AML-193 (cell line): Measurements from ENCODE around the gene ZNF641.

ENCODE experiments used
- DNase-seq, 2 experiments: peaks; one replicate each; lab custom pipeline; 2025; lab: John Stamatoyannopoulos, UW

ZNF641 gene

DNA sequence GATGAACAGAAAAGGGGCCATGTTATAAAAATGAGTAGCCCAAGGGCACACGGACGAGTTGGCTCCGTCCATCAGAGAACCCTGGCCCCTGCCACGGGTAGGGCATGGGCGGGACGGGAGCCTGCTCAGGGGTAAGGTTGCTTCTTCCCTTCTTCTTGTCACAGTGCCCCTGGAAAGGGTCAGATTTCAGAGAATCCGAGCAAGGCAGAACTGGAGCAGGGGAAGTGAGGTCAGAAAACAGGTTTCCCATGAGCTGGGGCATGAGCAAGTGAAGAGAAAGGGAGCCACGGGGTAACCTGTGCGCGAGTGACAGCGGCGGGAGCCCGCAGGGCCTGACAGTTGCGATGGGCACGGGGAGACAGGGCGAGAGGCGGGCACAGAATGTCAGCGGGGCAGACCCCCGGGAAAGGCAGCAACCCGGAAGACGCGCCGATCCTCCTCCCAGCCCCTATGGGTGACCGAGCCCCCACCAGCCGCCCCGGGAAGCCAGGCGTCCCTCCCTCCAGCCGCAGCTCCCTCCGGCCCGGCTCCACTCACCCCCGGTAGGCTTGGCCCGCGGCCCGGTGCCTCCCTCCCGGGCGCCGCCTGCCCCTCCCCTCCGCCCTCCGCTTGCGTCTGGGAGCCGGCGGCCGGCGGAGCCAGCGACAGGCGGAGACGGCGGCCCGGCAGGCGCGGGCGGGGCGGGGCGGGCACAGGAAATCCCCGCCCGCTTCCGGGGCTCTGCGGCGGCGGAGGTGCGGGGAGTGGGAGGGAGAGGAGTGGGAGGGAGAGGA, at the start of gene ZNF641:
ZNF641 (minus strand) TSS at position 671 of the 773 bp plus-strand sequence. CDS start 2,829 bp downstream, outside the sequence.
- DNase-seq = peak; percentile 66 to 77

- DNase-seq = no peak
Measured at GRCh38 chr12:48390026-48390425, 39.3 kb upstream of the ZNF641 start.

GRCh38 chr12:48389409-48389808, 38.7 kb upstream of the ZNF641 start:
- no peak for DNase-seq

DNA sequence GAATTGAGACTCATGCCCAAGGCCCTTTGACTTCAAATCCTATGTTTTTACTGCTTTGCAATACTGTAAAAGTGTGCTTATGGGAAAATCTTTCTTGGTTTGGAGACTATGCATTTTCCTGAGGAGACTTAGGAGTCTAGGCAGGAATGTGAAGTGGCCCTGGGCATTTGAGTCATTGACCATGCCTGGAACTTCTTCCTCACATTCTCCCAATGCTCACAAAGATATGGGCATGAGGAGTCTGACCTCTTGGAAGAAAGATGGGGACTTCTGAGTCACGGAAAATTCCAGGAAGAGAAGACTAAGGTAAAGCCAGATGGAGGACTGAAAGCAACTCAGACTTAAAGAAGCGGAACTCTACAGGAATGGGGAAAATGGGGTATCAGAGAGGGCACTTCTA, 38.2 kb upstream of the ZNF641 start:
- DNase-seq = no peak

DNA sequence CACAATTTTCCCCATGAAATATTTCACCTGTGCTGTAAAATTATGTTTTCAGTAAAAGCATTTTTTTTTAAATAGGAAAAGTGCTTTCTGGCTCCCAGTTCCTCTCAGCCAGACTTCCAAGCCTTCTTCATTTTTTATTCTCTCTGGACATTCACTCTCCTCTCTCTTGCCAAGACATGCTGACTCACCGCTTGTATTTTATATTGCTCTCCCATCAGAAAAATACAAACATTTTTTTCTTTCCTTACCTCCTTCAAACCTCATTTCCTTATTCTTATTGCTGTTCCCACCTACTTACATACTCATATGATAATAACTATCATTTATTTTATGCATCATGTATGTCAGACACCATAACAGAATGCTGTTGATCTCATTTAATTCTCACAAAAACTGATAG, 37.7 kb upstream of the ZNF641 start:
- DNase-seq = no peak

DNA sequence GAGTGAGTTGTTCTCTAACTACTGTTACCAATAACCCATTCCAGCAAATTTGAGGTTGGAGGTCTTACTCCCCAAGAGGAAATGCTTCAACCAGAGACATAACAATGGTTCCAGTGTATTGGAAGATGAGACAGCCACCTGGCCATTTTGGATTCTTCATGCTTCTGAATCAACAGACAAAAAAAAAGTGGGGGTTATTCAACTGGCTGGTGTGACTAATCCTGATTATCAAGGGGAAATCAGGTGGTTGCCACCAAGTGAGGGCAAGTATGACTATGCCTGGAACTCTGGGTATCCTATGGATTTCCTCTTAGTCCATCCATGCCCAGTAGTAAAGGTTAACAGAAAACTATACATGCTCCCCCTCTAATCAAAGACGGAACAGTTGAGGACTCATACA, 29.9 kb upstream of the ZNF641 start:
- DNase-seq = no peak

DNA sequence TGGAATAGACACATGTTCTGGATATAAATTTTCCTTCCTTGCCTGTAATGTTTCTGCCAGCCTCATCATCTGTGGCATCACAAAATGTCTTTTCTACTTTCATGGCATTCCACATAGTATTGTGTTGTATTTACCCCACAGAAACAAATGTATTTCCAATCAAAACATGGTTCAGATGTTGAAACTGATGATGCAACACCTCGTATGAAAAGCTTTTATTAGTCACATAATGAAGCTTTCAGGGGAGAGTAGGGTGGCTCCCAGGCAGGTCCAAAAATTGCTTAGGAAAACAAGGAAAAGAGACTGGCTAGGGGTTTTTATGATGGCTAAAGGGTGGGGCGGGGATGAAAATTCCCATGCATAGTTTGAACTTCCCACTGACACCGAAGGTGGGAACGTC, 29.1 kb upstream of the ZNF641 start:
- no peak for DNase-seq

- no peak for DNase-seq
Measured at GRCh38 chr12:48377646-48378045, 26.9 kb upstream of the ZNF641 start.

DNA sequence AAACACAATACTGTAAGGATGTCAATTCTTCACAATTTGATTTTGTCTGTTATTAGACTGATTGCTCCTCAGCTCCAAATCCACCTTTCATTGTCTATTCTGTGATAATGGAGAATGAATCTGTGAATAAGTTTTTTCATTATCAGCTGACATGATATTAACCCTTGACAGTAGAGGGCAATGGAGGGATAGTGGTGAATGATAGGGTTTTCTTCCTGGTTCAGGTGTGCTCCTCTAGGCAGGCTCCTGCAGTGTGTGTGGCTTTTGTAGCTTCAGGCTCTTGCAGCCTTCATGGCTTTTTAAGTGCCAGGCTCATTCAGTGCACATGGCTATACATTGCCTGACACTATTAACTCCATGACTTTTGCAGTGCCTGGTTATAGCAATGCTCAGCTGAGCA, 23.4 kb upstream of the ZNF641 start:
- DNase-seq = no peak

DNA sequence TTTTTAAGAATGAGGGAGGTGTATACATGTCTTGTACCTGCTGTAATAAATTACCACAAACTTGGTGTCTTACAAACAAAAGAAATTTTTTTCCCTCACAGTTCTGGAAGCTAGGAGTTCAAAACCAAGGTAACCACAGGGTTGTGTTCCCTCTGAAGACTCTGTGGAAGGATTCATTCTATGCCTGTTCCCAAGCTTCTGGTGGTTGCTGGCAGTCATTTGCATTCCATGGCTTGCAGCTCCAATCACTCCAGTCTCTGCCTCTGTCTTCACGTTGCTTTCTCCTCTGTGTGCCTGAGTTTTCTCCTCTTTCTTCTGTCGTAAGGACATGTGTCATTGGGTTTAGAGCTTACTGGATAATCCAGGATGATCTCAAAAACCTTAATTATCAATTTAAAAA, 15.4 kb upstream of the ZNF641 start:
- no peak for DNase-seq

DNA sequence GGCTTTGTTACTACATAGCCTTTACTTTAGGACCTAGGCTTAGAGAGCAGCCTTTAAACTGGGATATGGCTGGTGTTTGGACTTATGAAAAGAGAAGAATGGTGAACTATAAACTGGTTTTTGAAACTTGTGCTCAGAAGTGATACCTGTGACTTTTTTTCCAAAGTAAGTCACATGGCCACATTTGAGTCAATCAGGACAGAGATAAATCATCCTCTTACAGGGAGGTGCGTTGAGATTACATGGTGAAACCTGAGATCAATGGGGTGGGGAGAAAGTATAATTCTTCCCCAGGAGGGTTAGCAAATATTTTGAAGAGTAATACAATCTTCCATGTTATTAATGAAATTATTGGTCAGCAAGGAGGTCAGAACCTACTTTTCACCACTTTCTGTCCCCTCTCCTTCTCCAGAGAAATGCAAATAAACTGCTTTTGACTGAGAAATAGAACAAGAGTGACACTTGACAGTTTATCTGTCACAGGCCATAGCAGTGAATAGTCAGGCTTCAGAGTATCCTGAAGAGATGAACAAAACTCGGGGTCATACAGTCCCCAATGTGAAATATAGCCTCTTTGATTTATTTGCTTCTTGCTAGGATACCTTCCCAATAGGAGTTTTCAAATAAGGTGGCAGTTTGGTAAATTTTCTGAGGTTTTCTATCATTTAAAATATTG, 11.1 kb upstream of the ZNF641 start:
- DNase-seq = no peak

GRCh38 chr12:48358937-48359513, 8.3 kb upstream of the ZNF641 start:
- no peak for DNase-seq

DNA sequence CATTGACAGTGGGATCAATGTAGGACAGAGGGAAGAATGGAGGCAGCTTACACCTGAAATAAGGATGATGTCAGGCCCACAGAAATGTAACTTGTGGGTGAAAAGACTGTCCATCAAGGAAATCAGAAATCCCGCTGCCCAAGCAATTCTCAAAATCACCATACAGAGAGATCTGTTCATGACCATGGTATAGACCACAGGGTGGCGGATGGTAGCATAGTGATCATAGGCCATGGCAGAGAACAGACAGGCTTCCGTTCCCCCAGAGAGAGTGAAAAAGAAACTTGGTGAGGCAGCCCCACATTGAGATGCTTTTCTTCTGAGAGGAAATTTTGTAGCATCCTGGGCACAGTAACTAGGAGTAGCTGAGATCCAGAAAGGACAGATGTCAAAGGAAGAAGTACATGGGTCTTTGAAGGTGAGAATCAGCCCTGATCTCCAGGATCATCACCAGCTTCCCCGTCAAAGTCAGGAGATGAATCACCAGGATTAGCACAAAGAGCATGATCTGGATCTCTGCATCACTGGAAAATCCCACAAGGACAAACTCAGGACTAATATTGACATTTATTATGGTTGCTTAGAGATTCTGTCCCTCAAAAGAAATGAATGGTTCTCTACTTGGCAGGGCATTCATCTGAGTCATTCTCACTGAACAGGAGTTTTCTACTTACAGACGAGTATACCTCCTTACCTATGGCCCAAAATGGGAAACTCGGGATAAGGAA, 5.5 kb upstream of the ZNF641 start:
- no peak for DNase-seq

GRCh38 chr12:48352157-48352760, 1.5 kb upstream of the ZNF641 start:
- DNase-seq = no peak

GRCh38 chr12:48351022-48351708, 446 bp upstream of the ZNF641 start:
- peak; percentile 72 to 77 for DNase-seq

DNA sequence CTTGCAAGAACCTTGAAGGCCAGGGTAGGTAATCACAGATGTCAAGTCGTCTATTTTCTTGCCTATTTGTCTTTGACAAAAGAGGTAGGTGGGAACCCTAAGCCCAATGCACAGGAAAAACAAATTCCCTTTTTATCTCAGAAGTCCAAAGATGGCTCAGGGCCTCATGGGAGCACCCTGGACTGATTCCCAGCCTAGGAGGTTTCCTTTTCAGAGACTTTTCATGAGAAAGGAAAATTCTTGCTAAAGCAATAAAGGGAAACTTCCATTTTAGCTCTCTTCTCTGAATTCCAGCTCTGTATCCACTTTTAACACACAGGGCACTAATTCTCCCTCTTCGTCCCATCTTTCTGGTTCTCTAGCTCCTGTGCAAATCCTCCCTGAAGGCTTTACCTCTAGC, 1.2 kb downstream of the ZNF641 start:
- DNase-seq = no peak

DNA sequence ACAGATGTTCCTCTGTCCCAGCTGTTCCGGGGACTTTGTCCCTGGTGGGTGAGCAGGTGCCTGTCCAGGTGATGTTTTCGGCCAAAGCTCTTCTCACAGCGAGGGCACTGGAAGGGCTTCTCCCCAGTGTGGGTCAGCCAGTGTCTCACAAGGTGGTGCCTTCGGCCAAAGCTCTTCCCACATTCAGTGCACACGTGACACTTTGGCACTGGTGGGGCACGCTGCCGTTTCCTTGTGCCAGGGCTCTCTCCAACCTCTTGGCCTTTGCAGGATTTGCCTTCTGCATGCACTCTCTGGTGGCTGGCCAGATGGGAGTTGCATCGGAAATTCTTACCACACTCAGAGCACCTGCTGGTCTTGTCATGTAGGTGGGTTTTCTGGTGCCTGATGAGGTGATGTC, 7.7 kb downstream of the ZNF641 start:
- DNase-seq = no peak

GRCh38 chr12:48340943-48341342, 9.8 kb downstream of the ZNF641 start:
- no peak for DNase-seq

DNA sequence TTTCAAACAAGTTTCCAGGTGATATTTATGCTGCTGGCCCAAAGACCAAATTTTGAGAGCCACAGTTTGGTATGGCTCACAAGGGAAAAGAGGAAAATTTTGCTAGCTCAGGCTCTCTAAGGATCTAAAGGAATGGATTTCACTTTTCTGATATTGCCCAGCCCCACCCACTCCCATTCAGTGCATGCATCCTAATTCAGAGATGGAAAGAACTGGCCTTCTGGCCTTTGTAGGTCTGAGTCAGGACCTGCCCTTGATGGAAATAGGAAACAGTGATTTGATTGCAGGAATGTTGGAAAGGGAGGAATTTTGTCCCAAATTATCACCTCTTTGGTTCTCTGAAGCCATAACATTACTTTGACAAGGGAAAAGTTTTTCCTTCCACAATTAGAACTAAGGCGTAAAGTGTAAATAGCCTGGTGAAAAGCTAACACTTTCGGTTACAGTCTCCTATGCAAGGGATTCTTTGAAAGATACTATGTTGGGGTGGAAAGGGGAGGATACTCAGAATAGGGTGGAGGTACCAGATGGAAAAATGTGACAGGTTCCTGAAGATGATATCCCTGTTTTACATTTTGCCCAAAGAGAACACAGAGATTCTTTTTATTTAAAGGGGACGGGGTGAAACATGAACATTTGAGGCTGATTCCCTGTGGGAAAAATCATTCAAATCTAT, 11.1 kb downstream of the ZNF641 start:
- no peak for DNase-seq

- no peak for DNase-seq
Measured at GRCh38 chr12:48336564-48336963, 14.2 kb downstream of the ZNF641 start.

GRCh38 chr12:48336061-48336460, 14.7 kb downstream of the ZNF641 start:
- DNase-seq = no peak
